IMR-90 (cell line): ENCODE results near the gene CLEC5A. TPM values are rescaled to one million over a fixed set of nuclear protein-coding genes. Genes with fewer than 3 reads are reported as not detected.

Experiments
- ATAC-seq: fragments of 200-7000 bp; cut with Tn5 transposase; 2 replicates; pipeline ENCODE4 v1.9.1; 2020; ENCODE audit warnings: low read depth, mild to moderate bottlenecking, moderate library complexity
- BruUV-seq: library from RNA; stranded (reverse); fragments of 400-500 nt; replicated peaks from 2 replicates; lab custom pipeline; 2021; lab: Mats Ljungman, UMichigan
- CTCF ChIA-PET: fragments of 300-600 bp; formaldehyde crosslinking; extraction: SDS; loops from one replicate; lab custom pipeline; 2021; ENCODE audit warnings: antibody characterized with exemption; lab: Yijun Ruan, JAX
- POLR2A ChIA-PET: fragments of 300-600 bp; sonication (Branson Sonifier 250); formaldehyde crosslinking; loops from one replicate; lab custom pipeline; 2022; ENCODE audit warnings: antibody characterized with exemption; ENCODE audit not compliant: unreplicated experiment; lab: Charles Lee
- DNase-seq: peaks from one replicate; pipeline ENCODE4 v3.0.0; 2013
- H2AFZ ChIP-seq: replicated peaks from 2 replicates; pipeline ENCODE3; 2013; ENCODE audit warnings: low read length, mild to moderate bottlenecking; ENCODE audit not compliant: poor library complexity
- H2AK5ac ChIP-seq: 2 replicates; pipeline ENCODE4 v1.6.1; 2013; ENCODE audit warnings: low read depth, low read length, inconsistent platforms
- H2AK9ac ChIP-seq: replicated peaks from 2 replicates; pipeline ENCODE3; 2013; ENCODE audit warnings: mild to moderate bottlenecking, low read depth, low read length, moderate library complexity; ENCODE audit not compliant: poor library complexity
- H2BK120ac ChIP-seq: 2 replicates; pipeline ENCODE4 v1.6.1; 2013; ENCODE audit warnings: low read depth, low read length, inconsistent platforms
- H2BK15ac ChIP-seq: 3 replicates; pipeline ENCODE4 v1.6.1; 2013; ENCODE audit warnings: low read depth, low read length, inconsistent platforms
- H2BK20ac ChIP-seq: 2 replicates; pipeline ENCODE4 v1.6.1; 2013; ENCODE audit warnings: low read depth, mild to moderate bottlenecking, inconsistent platforms, low read length, moderate library complexity
- H2BK5ac ChIP-seq: 2 replicates; pipeline ENCODE4 v1.6.1; 2013; ENCODE audit warnings: mild to moderate bottlenecking, low read depth, low read length, inconsistent platforms; ENCODE audit not compliant: poor library complexity, severe bottlenecking
- H3K14ac ChIP-seq: replicated peaks from 2 replicates; pipeline ENCODE4 v1.6.1; 2013; ENCODE audit warnings: low read depth, low read length, inconsistent platforms
- H3K18ac ChIP-seq: 2 replicates; pipeline ENCODE4 v1.6.1; 2013; ENCODE audit warnings: low read depth, low read length, control low read depth
- H3K23ac ChIP-seq: 2 replicates; pipeline ENCODE4 v1.6.1; 2013; ENCODE audit warnings: low read depth, low read length, inconsistent platforms
- H3K27ac ChIP-seq: 2 replicates; pipeline ENCODE4 v1.5.1; 2013; ENCODE audit warnings: mild to moderate bottlenecking, control low read depth, low read length; ENCODE audit not compliant: insufficient read depth
- H3K27me3 ChIP-seq: 2 replicates; pipeline ENCODE4 v1.6.1; 2013; ENCODE audit warnings: low read length; ENCODE audit not compliant: control insufficient read depth, insufficient read depth
- H3K36me3 ChIP-seq: 2 replicates; pipeline ENCODE4 v1.6.1; 2013; ENCODE audit warnings: low read length, mixed read lengths; ENCODE audit not compliant: control insufficient read depth, insufficient read depth
- H3K4ac ChIP-seq: 2 replicates; pipeline ENCODE4 v1.6.1; 2013; ENCODE audit warnings: low read depth, low read length, inconsistent platforms
- H3K4me1 ChIP-seq: 2 replicates; pipeline ENCODE4 v1.6.1; 2013; ENCODE audit warnings: low read length, mixed read lengths; ENCODE audit not compliant: control insufficient read depth, insufficient read depth
- H3K4me2 ChIP-seq: 2 replicates; pipeline ENCODE4 v1.6.1; 2013; ENCODE audit warnings: low read depth, mild to moderate bottlenecking, control low read depth, low read length, moderate library complexity
- H3K4me3 ChIP-seq: 2 replicates; pipeline ENCODE4 v1.5.1; 2013; ENCODE audit warnings: low read depth, mild to moderate bottlenecking, control low read depth, low read length, moderate library complexity; ENCODE audit not compliant: insufficient read depth
- H3K56ac ChIP-seq: 2 replicates; pipeline ENCODE4 v1.6.1; 2013; ENCODE audit warnings: low read length, inconsistent platforms; ENCODE audit not compliant: insufficient read depth; ENCODE audit errors: extremely low read depth
- H3K79me1 ChIP-seq, 2 experiments: 2 replicates each; pipeline ENCODE4 v1.6.1; 2013; ENCODE audit warnings: low read length in 2 of 2, inconsistent platforms in 1 of 2, low read depth in 1 of 2
- H3K9ac ChIP-seq: 2 replicates; pipeline ENCODE4 v1.6.1; 2013; ENCODE audit warnings: low read depth, low read length, control low read depth
- H3K9me1 ChIP-seq: 2 replicates; pipeline ENCODE4 v1.6.1; 2013; ENCODE audit warnings: low read length, inconsistent platforms; ENCODE audit not compliant: insufficient read depth
- H3K9me3 ChIP-seq: 2 replicates; pipeline ENCODE4 v1.6.1; 2013; ENCODE audit warnings: low read length; ENCODE audit not compliant: control insufficient read depth, insufficient read depth
- H4K20me1 ChIP-seq: 2 replicates; pipeline ENCODE4 v1.6.1; 2013; ENCODE audit warnings: low read length, inconsistent platforms; ENCODE audit not compliant: insufficient read depth
- H4K5ac ChIP-seq: 2 replicates; pipeline ENCODE4 v1.6.1; 2013; ENCODE audit warnings: mild to moderate bottlenecking, low read depth, low read length, control low read depth
- H4K8ac ChIP-seq, 2 experiments: 2 replicates each; pipeline ENCODE4 v1.6.1; 2013; ENCODE audit warnings: low read depth in 2 of 2, low read length in 2 of 2, control low read depth in 1 of 2, inconsistent platforms in 1 of 2
- H4K91ac ChIP-seq: 2 replicates; pipeline ENCODE4 v1.6.1; 2013; ENCODE audit warnings: low read depth, low read length, inconsistent platforms; ENCODE audit not compliant: insufficient read depth
- BHLHE40 ChIP-seq: fragments of 150-350 bp; IDR thresholded peaks from 2 replicates; pipeline ENCODE4 v1.6.1; 2016; ENCODE audit warnings: mild to moderate bottlenecking, low read depth, low read length
- CEBPB ChIP-seq: IDR thresholded peaks from 2 replicates; pipeline ENCODE4 v1.6.1; 2012; ENCODE audit warnings: low read depth, low read length, improper control_type of control experiment
- CHD1 ChIP-seq: IDR thresholded peaks from 2 replicates; pipeline ENCODE4 v1.6.1; 2012; ENCODE audit warnings: low read depth, low read length, improper control_type of control experiment
- MAFK ChIP-seq: IDR thresholded peaks from 2 replicates; pipeline ENCODE4 v1.6.1; 2012; ENCODE audit warnings: low read depth, low read length, improper control_type of control experiment
- MAZ ChIP-seq: IDR thresholded peaks from 2 replicates; pipeline ENCODE4 v1.6.1; 2012; ENCODE audit warnings: low read depth, mild to moderate bottlenecking, low read length, improper control_type of control experiment, moderate library complexity, borderline replicate concordance
- MXI1 ChIP-seq: IDR thresholded peaks from 2 replicates; pipeline ENCODE4 v1.6.1; 2012; ENCODE audit warnings: low read depth, mild to moderate bottlenecking, low read length, moderate library complexity, borderline replicate concordance
- RAD21 ChIP-seq: IDR thresholded peaks from 2 replicates; pipeline ENCODE4 v1.6.1; 2012; ENCODE audit warnings: low read length, improper control_type of control experiment
- RFX5 ChIP-seq: IDR thresholded peaks from 2 replicates; pipeline ENCODE4 v1.8.0; 2012; ENCODE audit warnings: low read depth, mild to moderate bottlenecking, low read length, moderate library complexity
- SMC3 ChIP-seq: fragments of 150-350 bp; IDR thresholded peaks from 2 replicates; pipeline ENCODE4 v1.6.1; 2016; ENCODE audit warnings: low read depth, mild to moderate bottlenecking, antibody characterized with exemption, low read length, moderate library complexity
- WGBS, 2 experiments: methylation state at CpG; one replicate each; pipeline versions ENCODE4 v1.1.5 to v1.1.7; 2013; ENCODE audit warnings: missing lambda C conversion rate in 2 of 2; ENCODE audit not compliant: insufficient read length in 1 of 2; ENCODE audit errors: extremely low coverage in 2 of 2; 5-methylcytosine and 5-hydroxymethylcytosine counted together
- dilution Hi-C: fragments of 300-500 bp; cut with HindIII; formaldehyde crosslinking; loops from one replicate; pipeline ENCODE4 v1.14.3; 2018; ENCODE audit warnings: low sequenced_read_pairs; ENCODE audit not compliant: unreplicated experiment
- in situ Hi-C: fragments of 300-500 bp; cut with MboI; formaldehyde crosslinking; loops from 3 replicates; pipeline ENCODE4 v1.14.3; 2019; ENCODE audit warnings: low sequenced_read_pairs, inconsistent platforms, mixed read lengths
- intact Hi-C: fragments of 100-400 bp; cut with micrococcal nuclease; formaldehyde crosslinking; loops from 2 replicates; pipeline ENCODE4 v1.10.0; 2022
- polyA plus RNA-seq, 3 experiments: library from polyadenylated mRNA; depleted of rRNA; stranded (reverse); fragments of >200 nt; gene quantifications; 2 replicates each; pipeline ENCODE4 v1.2.3, GENCODE V29; 2012; ENCODE audit warnings: low replicate concordance in 1 of 3
- total RNA-seq: library from RNA; depleted of rRNA; stranded (reverse); fragments of >200 nt; gene quantifications from 2 replicates; pipeline ENCODE4 v1.2.3, GENCODE V29; 2012
- TF ChIP-seq, protein P1 (sequence below): fragments of 150-350 bp; IDR thresholded peaks from 2 replicates; pipeline ENCODE4 v1.6.1; 2017; ENCODE audit warnings: mild to moderate bottlenecking, antibody characterized with exemption, low read length, low read depth
- TF ChIP-seq, protein P2 (sequence below): fragments of 150-350 bp; IDR thresholded peaks from 2 replicates; pipeline ENCODE4 v1.6.1; 2016; ENCODE audit warnings: low read depth, mild to moderate bottlenecking, low read length, moderate library complexity, borderline replicate concordance

Gene CLEC5A
- total and polyA plus RNA-seq, 2 of the 4 experiments (the other 2 are of a cell fraction): not detected

DNA sequence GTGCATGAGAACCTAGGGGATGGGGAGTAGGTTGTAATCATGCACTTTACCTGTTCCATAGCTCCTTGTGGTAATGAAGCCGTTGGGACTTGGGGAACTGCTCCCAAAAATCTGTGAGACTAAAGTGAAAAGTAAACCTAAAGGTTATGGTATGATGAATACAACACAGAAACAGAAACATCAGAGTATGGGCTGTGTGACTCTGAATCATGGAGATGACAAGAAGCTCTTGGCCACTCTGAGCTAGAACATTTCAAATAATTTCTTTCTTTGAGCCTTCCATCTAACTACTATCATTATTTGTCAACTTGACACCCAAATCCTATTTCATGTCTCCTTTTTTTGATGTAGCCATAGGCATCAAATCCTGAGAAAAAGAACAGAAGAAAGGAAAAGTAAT is 2.9 kb downstream of the CLEC5A start:
- Histone ChIP-seq H3K9me3 (peaks cover 9% of the 10 kb centered on the region), H4K8ac (no peak overlapping the region), H2BK5ac (no peak overlapping the region), H4K91ac (no peak overlapping the region), H3K4ac (no peak overlapping the region), H3K9me1 (no peaks in the 10 kb centered on the region), H2BK15ac (no peak overlapping the region), H3K9ac (no peak overlapping the region), H3K27me3 (no peaks in the 10 kb centered on the region), H3K4me2 (no peak overlapping the region), H2BK120ac (no peak overlapping the region), H3K56ac (no peak overlapping the region), H3K4me1 (no peaks in the 10 kb centered on the region), H3K36me3 (no peaks in the 10 kb centered on the region), H3K27ac (no peak overlapping the region), H2BK20ac (no peak overlapping the region), H2AFZ (no peak overlapping the region), H4K5ac (no peak overlapping the region), H2AK9ac (no peak overlapping the region), H3K4me3 (no peak overlapping the region), H3K18ac (no peak overlapping the region), H2AK5ac (no peak overlapping the region), H3K79me1 (no peaks in the 10 kb centered on the region), H3K14ac (no peak overlapping the region), H3K23ac (no peak overlapping the region), H4K20me1 (no peaks in the 10 kb centered on the region)
- WGBS, 2 experiments: no CpG with 5 or more reads among the region's 1 CpG
- DNase-seq: no peak
- CTCF ChIA-PET: no interaction called here
- intact Hi-C loops: no loop called here
- ATAC-seq: no peak
- POLR2A ChIA-PET: no interaction called here
- no TSS peak for BruUV-seq
- TF ChIP-seq SMC3 (no peak), MAFK (no peak), BHLHE40 (no peak), MXI1 (no peak), RFX5 (no peak), CEBPB (no peak), MAZ (no peak), RAD21 (no peak), CHD1 (no peak)
- TF ChIP-seq, protein P1, sequence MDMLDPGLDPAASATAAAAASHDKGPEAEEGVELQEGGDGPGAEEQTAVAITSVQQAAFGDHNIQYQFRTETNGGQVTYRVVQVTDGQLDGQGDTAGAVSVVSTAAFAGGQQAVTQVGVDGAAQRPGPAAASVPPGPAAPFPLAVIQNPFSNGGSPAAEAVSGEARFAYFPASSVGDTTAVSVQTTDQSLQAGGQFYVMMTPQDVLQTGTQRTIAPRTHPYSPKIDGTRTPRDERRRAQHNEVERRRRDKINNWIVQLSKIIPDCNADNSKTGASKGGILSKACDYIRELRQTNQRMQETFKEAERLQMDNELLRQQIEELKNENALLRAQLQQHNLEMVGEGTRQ: no peak
- TF ChIP-seq, protein P2, sequence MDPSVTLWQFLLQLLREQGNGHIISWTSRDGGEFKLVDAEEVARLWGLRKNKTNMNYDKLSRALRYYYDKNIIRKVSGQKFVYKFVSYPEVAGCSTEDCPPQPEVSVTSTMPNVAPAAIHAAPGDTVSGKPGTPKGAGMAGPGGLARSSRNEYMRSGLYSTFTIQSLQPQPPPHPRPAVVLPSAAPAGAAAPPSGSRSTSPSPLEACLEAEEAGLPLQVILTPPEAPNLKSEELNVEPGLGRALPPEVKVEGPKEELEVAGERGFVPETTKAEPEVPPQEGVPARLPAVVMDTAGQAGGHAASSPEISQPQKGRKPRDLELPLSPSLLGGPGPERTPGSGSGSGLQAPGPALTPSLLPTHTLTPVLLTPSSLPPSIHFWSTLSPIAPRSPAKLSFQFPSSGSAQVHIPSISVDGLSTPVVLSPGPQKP: no peak
- in situ Hi-C loops: no loop called here
- dilution Hi-C loops: no loop called here
